HAP-1 (cell line): ENCODE measurements around the gene INHBE.
"Not testable (repeated sequence)": the region's sequence is repeated elsewhere in the genome, so short reads cannot be mapped to it uniquely, and the experiment has no call there.

Source experiments
- DNase-seq, 2 experiments: peaks; one replicate each; pipeline ENCODE4 v3.0.0-alpha.2; 2016 to 2020; ENCODE audit warnings: low spot score in 2 of 2
- H3K27me3 ChIP-seq: fragments of 250-450 bp; sonication (Bioruptor Pico); 2 replicates; pipeline ENCODE4 v1.5.1; 2020; ENCODE audit warnings: low read depth, mild to moderate bottlenecking, moderate library complexity
- H3K36me3 ChIP-seq: fragments of 250-450 bp; sonication (Bioruptor Pico); replicated peaks from 2 replicates; pipeline ENCODE4 v1.5.1; 2020; ENCODE audit warnings: mild to moderate bottlenecking
- H3K4me1 ChIP-seq: fragments of 250-450 bp; sonication (Bioruptor Pico); 2 replicates; pipeline ENCODE4 v1.5.1; 2020; ENCODE audit warnings: mild to moderate bottlenecking
- H3K4me3 ChIP-seq: fragments of 250-450 bp; sonication (Bioruptor Pico); 2 replicates; pipeline ENCODE4 v1.5.1; 2020; ENCODE audit warnings: mild to moderate bottlenecking, moderate library complexity
- H3K9me3 ChIP-seq: fragments of 250-450 bp; sonication (Bioruptor Pico); 2 replicates; pipeline ENCODE4 v1.5.1; 2020; ENCODE audit warnings: mild to moderate bottlenecking, moderate library complexity
- in situ Hi-C: fragments of 300-500 bp; cut with MboI; formaldehyde crosslinking; loops from 3 replicates; pipeline ENCODE4 v1.14.3; 2020; ENCODE audit warnings: low sequenced_read_pairs, inconsistent platforms, mixed read lengths

The INHBE gene

GRCh38 chr12:57430931-57431566 lies 24.1 kb upstream of the INHBE start, which contains the start of gene R3HDM2:
Gene R3HDM2 (minus strand): TSS chr12:57431043. CDS start chr12:57310428, 120,615 bp downstream.
- Histone ChIP-seq H3K9me3 (no peaks in the 10 kb centered on the region), H3K4me1 (peaks cover 13% of the 10 kb centered on the region), H3K27me3 (no peaks in the 10 kb centered on the region), H3K36me3 (no peaks in the 10 kb centered on the region), H3K4me3 (peak within 1 kb of the TSS; percentile 50)
- in situ Hi-C loops = no loop called here
- DNase-seq = peak; percentile 92 to 96

GRCh38 chr12:57431654-57432188 lies 23.4 kb upstream of the INHBE start:
- H3K4me1 ChIP-seq = peaks cover 13% of the 10 kb centered on the region
- H3K27me3 ChIP-seq = no peaks in the 10 kb centered on the region
- H3K4me3 ChIP-seq = no peak overlapping the region; the same call in 1 of the 2 replicates
- in situ Hi-C loops = no loop called here
- H3K9me3 ChIP-seq = no peaks in the 10 kb centered on the region
- no peak for DNase-seq
- no peaks in the 10 kb centered on the region for H3K36me3 ChIP-seq

GRCh38 chr12:57433370-57433769 lies 21.7 kb upstream of the INHBE start:
- in situ Hi-C loops = no loop called here
- peaks cover 13% of the 10 kb centered on the region for H3K4me1 ChIP-seq

GRCh38 chr12:57434517-57435223 lies 20.4 kb upstream of the INHBE start, which contains the start of gene INHBC:
Gene INHBC (plus strand): TSS chr12:57434784. CDS start chr12:57434887, 103 bp downstream.
- in situ Hi-C loops = no loop called here
- Histone ChIP-seq H3K9me3 (no peaks in the 10 kb centered on the region), H3K27me3 (no peaks in the 10 kb centered on the region), H3K4me1 (peaks cover 17% of the 10 kb centered on the region), H3K4me3 (no peak within 1 kb of the TSS), H3K36me3 (no peaks in the 10 kb centered on the region)
- DNase-seq = no peak

More at GRCh38 chr12:57433370-57433769, 21.7 kb upstream of the INHBE start:
- Histone ChIP-seq H3K4me3 (no peak overlapping the region), H3K36me3 (no peaks in the 10 kb centered on the region), H3K9me3 (no peaks in the 10 kb centered on the region), H3K27me3 (no peaks in the 10 kb centered on the region)
- no peak for DNase-seq

- H3K9me3 ChIP-seq = no peaks in the 10 kb centered on the region
- H3K36me3 ChIP-seq = no peaks in the 10 kb centered on the region
- no peak overlapping the region for H3K4me3 ChIP-seq
- DNase-seq = no peak
- peaks cover 14% of the 10 kb centered on the region for H3K4me1 ChIP-seq
- H3K27me3 ChIP-seq = no peaks in the 10 kb centered on the region
- in situ Hi-C loops = no loop called here
These were observed 19.8 kb upstream of the INHBE start for GRCh38 chr12:57435293-57435692.

- Histone ChIP-seq H3K4me1 (peaks cover 6% of the 10 kb centered on the region; the same call in 1 of the 2 replicates), H3K4me3 (no peak overlapping the region), H3K36me3 (no peaks in the 10 kb centered on the region), H3K27me3 (no peaks in the 10 kb centered on the region), H3K9me3 (peaks cover 9% of the 10 kb centered on the region)
- no peak for DNase-seq
- in situ Hi-C loops = no loop called here
These were observed 16.7 kb upstream of the INHBE start for GRCh38 chr12:57438400-57438799.

- Histone ChIP-seq H3K4me3 (no peak overlapping the region), H3K36me3 (no peaks in the 10 kb centered on the region), H3K4me1 (peaks cover 6% of the 10 kb centered on the region; the same call in 1 of the 2 replicates), H3K27me3 (no peaks in the 10 kb centered on the region), H3K9me3 (peaks cover 9% of the 10 kb centered on the region)
- peak; percentile 50 to 85 for DNase-seq
- in situ Hi-C loops = no loop called here
These were observed 15.3 kb upstream of the INHBE start for GRCh38 chr12:57439762-57440266.

GRCh38 chr12:57441393-57441792 lies 13.7 kb upstream of the INHBE start:
- H3K4me1 ChIP-seq, in situ Hi-C loops, DNase-seq, H3K27me3 ChIP-seq, H3K36me3 ChIP-seq, H3K9me3 ChIP-seq, H3K4me3 ChIP-seq: not testable (repeated sequence)

GRCh38 chr12:57441846-57442427 lies 13.2 kb upstream of the INHBE start:
- no peak overlapping the region for H3K4me3 ChIP-seq
- no peak for DNase-seq
- H3K27me3 ChIP-seq = no peaks in the 10 kb centered on the region
- peaks cover 6% of the 10 kb centered on the region; the same call in 1 of the 2 replicates for H3K4me1 ChIP-seq
- H3K36me3 ChIP-seq = no peaks in the 10 kb centered on the region
- H3K9me3 ChIP-seq = peaks cover 9% of the 10 kb centered on the region
- in situ Hi-C loops = no loop called here

GRCh38 chr12:57444337-57444736 lies 10.8 kb upstream of the INHBE start:
- H3K36me3 ChIP-seq, H3K27me3 ChIP-seq, H3K4me1 ChIP-seq, DNase-seq, in situ Hi-C loops, H3K4me3 ChIP-seq, H3K9me3 ChIP-seq: not testable (repeated sequence)

- Histone ChIP-seq H3K27me3 (no peaks in the 10 kb centered on the region), H3K4me1 (no peaks in the 10 kb centered on the region), H3K9me3 (peaks cover 9% of the 10 kb centered on the region), H3K36me3 (no peaks in the 10 kb centered on the region), H3K4me3 (no peak overlapping the region)
- in situ Hi-C loops = no loop called here
- no peak for DNase-seq
These were observed 10.4 kb upstream of the INHBE start for GRCh38 chr12:57444744-57445143.

- no peak for DNase-seq
These were observed 8.7 kb upstream of the INHBE start for GRCh38 chr12:57446292-57446960.

GRCh38 chr12:57448669-57449068 lies 6.4 kb upstream of the INHBE start:
- no peaks in the 10 kb centered on the region for H3K27me3 ChIP-seq
- in situ Hi-C loops = no loop called here
- no peaks in the 10 kb centered on the region for H3K36me3 ChIP-seq
- DNase-seq = no peak
- H3K9me3 ChIP-seq = no peaks in the 10 kb centered on the region; the same call in 1 of the 2 replicates
- no peaks in the 10 kb centered on the region; the same call in 1 of the 2 replicates for H3K4me1 ChIP-seq
- no peak overlapping the region for H3K4me3 ChIP-seq

More at GRCh38 chr12:57446292-57446960, 8.7 kb upstream of the INHBE start:
- in situ Hi-C loops = no loop called here
- no peaks in the 10 kb centered on the region for H3K4me1 ChIP-seq
- peaks cover 4% of the 10 kb centered on the region; the same call in 1 of the 2 replicates for H3K9me3 ChIP-seq
- no peaks in the 10 kb centered on the region for H3K36me3 ChIP-seq
- no peak overlapping the region for H3K4me3 ChIP-seq
- no peaks in the 10 kb centered on the region for H3K27me3 ChIP-seq
